SK-N-SH (cell line): ENCODE data around the gene RAI14.

ENCODE experiments used
- CHD2 ChIP-seq: fragments of 150-350 bp; IDR thresholded peaks from 2 replicates; pipeline ENCODE4 v1.6.1; 2018; ENCODE audit warnings: low read length; ENCODE audit not compliant: partially characterized antibody
- CTCF ChIP-seq: fragments of 200-600 bp; sonication (generic); IDR thresholded peaks from 2 replicates; pipeline ENCODE4 v1.6.1; 2017; ENCODE audit warnings: antibody characterized with exemption, mild to moderate bottlenecking, moderate library complexity
- ELF1 ChIP-seq: IDR thresholded peaks from 2 replicates; pipeline ENCODE4 v1.4.0; 2012
- FOXM1 ChIP-seq: IDR thresholded peaks from 2 replicates; pipeline ENCODE4 v1.4.0; 2012; ENCODE audit warnings: low read depth, mild to moderate bottlenecking
- POLR2AphosphoS5 ChIP-seq: IDR thresholded peaks from 2 replicates; pipeline ENCODE4 v1.6.1; 2012; ENCODE audit warnings: low read depth, low read length
- SIN3A ChIP-seq: IDR thresholded peaks from 2 replicates; pipeline ENCODE4 v1.6.1; 2012; ENCODE audit warnings: low read depth, mild to moderate bottlenecking, low read length, moderate library complexity, borderline replicate concordance
- SMC3 ChIP-seq: IDR thresholded peaks from 2 replicates; pipeline ENCODE4 v1.6.1; 2012; ENCODE audit warnings: low read depth, low read length, improper control_type of control experiment
- TAF1 ChIP-seq: IDR thresholded peaks from 2 replicates; pipeline ENCODE4 v1.6.1; 2012; ENCODE audit warnings: low read depth, mild to moderate bottlenecking, low read length, moderate library complexity, borderline replicate concordance
- TEAD4 ChIP-seq: IDR thresholded peaks from 2 replicates; pipeline ENCODE4 v1.4.0; 2012; ENCODE audit warnings: mild to moderate bottlenecking, borderline replicate concordance; ENCODE audit not compliant: insufficient read depth

DNA sequence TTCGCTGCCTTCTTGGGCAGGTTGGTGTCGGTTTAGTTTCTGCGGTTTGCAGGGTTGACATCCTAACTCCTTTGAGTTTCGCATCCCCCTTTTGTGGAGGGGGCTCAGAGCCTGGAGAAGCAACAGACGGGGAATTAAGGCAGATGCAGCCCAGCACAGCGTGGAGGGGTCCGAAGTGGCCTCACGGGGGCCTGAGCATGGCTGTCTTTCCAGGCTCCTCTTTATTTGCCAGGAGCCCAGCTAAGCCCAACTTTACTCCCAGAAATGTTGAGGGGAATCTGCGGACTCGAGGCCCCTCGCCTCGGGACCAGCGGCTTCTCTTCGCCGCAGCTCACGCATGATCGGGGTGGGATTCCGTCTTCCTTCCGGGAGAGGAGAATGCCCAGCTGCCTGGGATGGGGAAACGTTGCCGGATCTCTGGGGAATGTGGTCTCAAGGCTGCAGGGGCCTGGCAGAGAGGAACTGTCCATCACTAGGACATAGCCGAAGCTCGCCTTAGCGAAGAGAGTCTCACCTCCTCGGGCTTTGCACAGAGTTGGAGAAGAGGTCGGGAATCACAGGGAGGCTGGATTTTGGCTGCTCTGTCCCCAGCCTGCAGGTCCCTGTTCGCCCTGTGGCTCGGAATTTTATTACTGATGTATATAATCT is 1.3 kb downstream of the RAI14 start:
- TF ChIP-seq TAF1 (no peak), FOXM1 (no peak), SMC3 (no peak), CTCF (no peak), TEAD4 (no peak), POLR2AphosphoS5 (no peak; the same call in 1 of the 2 replicates), CHD2 (no peak), SIN3A (no peak), ELF1 (no peak)
